Uterus (tissue), 2 donors: ENCODE measurements around the gene RCAN1.

Experiments used
- POLR2A ChIP-seq, 2 donors: fragments of 450-650 bp; IDR thresholded peaks; one replicate each; pipeline ENCODE4 v1.6.1; 2016; ENCODE audit warnings: antibody characterized with exemption in 2 of 2, mild to moderate bottlenecking in 1 of 2, moderate library complexity in 1 of 2
- TF ChIP-seq, protein P1 (sequence below), 4 experiments: fragments of 200-600 bp in 2 of 4; fragments of 450-650 bp in 2 of 4; sonication (generic) in 2 of 4; IDR thresholded peaks; one replicate each; pipeline ENCODE4 v1.5.1; 2016 to 2019; ENCODE audit warnings: antibody characterized with exemption in 4 of 4, mild to moderate bottlenecking in 2 of 4, moderate library complexity in 1 of 4

DNA sequence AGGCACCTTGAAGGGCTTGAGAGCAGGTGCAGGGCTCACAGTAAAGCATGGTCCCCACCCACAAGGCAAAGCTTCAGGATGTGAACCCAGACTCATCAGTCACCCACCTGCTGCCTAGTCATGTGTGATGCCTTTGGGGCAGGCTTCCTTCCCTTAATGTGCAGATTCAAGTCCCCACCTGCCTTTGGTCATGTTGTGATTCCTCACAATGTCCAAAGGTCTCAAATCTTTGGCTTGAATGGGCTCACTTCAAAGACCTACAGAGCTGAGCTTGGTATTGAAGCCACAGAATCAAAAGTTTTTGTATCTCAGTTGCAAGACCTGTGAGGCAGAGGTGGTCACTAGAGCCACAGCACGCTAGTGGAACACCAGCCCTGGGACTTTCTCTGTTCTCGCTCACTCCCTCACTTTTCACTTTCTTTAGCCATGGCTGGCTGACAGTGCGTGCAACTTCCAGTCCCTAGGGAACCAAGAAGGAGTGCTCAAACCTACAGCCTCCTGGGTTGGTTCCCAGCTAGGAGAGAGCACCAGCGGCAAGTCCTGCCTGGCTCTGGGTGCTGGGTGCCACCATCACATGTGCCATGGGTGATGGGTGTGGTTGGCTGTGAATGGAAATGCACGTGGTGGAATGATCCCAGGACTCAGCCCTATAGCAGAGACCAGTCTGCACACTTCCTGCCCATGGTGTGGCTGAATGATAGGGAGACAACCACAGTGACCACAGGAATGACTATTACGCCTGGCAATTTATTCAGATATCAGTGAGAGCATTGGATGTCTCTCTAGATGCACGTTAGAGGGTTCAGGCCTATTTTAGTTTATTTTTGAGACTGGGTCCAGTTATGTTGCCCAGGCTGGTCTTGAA, 27.5 kb upstream of the RCAN1 start:
- TF ChIP-seq POLR2A (IDR thresholded peaks at IDR 0.05), result no peak
- TF ChIP-seq, protein P1, sequence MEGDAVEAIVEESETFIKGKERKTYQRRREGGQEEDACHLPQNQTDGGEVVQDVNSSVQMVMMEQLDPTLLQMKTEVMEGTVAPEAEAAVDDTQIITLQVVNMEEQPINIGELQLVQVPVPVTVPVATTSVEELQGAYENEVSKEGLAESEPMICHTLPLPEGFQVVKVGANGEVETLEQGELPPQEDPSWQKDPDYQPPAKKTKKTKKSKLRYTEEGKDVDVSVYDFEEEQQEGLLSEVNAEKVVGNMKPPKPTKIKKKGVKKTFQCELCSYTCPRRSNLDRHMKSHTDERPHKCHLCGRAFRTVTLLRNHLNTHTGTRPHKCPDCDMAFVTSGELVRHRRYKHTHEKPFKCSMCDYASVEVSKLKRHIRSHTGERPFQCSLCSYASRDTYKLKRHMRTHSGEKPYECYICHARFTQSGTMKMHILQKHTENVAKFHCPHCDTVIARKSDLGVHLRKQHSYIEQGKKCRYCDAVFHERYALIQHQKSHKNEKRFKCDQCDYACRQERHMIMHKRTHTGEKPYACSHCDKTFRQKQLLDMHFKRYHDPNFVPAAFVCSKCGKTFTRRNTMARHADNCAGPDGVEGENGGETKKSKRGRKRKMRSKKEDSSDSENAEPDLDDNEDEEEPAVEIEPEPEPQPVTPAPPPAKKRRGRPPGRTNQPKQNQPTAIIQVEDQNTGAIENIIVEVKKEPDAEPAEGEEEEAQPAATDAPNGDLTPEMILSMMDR (IDR thresholded peaks at IDR 0.05), result no peak
